Measurements from ENCODE around the gene WTAP.
"Not testable (repeated sequence)": the region's sequence is repeated elsewhere in the genome, so short reads cannot be mapped to it uniquely, and the experiment has no call there.

Gene WTAP

DNA sequence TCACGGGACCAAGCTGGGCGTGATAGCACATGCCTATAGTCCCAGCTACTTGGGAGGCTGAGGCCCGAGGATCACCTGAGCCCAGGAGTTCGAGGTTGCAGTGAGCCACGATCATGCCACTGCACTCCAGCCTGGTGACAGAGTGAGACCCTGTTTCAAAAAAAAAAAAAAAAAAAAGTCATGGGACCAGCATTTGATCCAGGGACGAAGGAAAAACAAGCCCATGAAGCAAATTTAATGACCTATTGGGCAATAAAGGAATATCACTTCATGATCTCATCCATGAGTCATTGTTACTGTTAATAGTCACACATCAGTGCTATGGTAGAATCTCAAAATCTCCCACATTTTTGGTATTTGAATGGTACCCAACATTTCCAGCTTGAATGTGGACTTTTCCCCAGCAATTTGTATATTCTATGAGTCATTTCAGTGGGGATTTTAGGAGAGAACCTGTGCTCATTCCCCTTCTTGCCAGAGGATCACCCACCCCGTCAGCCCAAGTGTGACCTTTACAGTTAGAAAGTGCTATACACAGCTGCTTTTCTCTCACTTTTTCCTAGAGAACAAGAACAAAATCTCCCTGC, 25.8 kb upstream of the WTAP start:
- H3K27me3 ChIP-seq (replicated peaks; ENCODE audit: control insufficient read depth, insufficient read depth, low read length): no peaks in the 10 kb centered on the region
- no peak overlapping the region for H3K4me3 ChIP-seq (replicated peaks; ENCODE audit: low read depth, low read length)
- no peak for DNase-seq (ENCODE audit: extremely low read depth, insufficient read length)
- TF ChIP-seq, protein P1, sequence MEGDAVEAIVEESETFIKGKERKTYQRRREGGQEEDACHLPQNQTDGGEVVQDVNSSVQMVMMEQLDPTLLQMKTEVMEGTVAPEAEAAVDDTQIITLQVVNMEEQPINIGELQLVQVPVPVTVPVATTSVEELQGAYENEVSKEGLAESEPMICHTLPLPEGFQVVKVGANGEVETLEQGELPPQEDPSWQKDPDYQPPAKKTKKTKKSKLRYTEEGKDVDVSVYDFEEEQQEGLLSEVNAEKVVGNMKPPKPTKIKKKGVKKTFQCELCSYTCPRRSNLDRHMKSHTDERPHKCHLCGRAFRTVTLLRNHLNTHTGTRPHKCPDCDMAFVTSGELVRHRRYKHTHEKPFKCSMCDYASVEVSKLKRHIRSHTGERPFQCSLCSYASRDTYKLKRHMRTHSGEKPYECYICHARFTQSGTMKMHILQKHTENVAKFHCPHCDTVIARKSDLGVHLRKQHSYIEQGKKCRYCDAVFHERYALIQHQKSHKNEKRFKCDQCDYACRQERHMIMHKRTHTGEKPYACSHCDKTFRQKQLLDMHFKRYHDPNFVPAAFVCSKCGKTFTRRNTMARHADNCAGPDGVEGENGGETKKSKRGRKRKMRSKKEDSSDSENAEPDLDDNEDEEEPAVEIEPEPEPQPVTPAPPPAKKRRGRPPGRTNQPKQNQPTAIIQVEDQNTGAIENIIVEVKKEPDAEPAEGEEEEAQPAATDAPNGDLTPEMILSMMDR (IDR thresholded peaks at IDR 0.05; ENCODE audit: insufficient read depth, low read length, poor library complexity, severe bottlenecking): no peak
- no peaks in the 10 kb centered on the region for H3K36me3 ChIP-seq (ENCODE audit: control insufficient read depth, insufficient read depth, low read length)

GRCh38 chr6:159710603-159711002, 16.7 kb upstream of the WTAP start:
- not testable (repeated sequence) for H3K4me3 ChIP-seq (replicated peaks; ENCODE audit: low read depth, low read length); DNase-seq (ENCODE audit: extremely low read depth, insufficient read length)

GRCh38 chr6:159712389-159712788, 14.9 kb upstream of the WTAP start:
- DNase-seq (ENCODE audit: extremely low read depth, insufficient read length); H3K27me3 ChIP-seq (replicated peaks; ENCODE audit: control insufficient read depth, insufficient read depth, low read length); H3K36me3 ChIP-seq (ENCODE audit: control insufficient read depth, insufficient read depth, low read length); H3K4me3 ChIP-seq (replicated peaks; ENCODE audit: low read depth, low read length): not testable (repeated sequence)

More at GRCh38 chr6:159710603-159711002, 16.7 kb upstream of the WTAP start:
- not testable (repeated sequence) for H3K36me3 ChIP-seq (ENCODE audit: control insufficient read depth, insufficient read depth, low read length); H3K27me3 ChIP-seq (replicated peaks; ENCODE audit: control insufficient read depth, insufficient read depth, low read length)

- Histone ChIP-seq H3K27me3 (replicated peaks; ENCODE audit: control insufficient read depth, insufficient read depth, low read length) (no peaks in the 10 kb centered on the region), H3K4me3 (replicated peaks; ENCODE audit: low read depth, low read length) (no peak overlapping the region), H3K36me3 (ENCODE audit: control insufficient read depth, insufficient read depth, low read length) (no peaks in the 10 kb centered on the region)
- TF ChIP-seq, protein P1 (IDR thresholded peaks at IDR 0.05; ENCODE audit: insufficient read depth, low read length, poor library complexity, severe bottlenecking): no peak
- no peak for DNase-seq (ENCODE audit: extremely low read depth, insufficient read length)
These were observed 13.3 kb upstream of the WTAP start for GRCh38 chr6:159713984-159714383.

GRCh38 chr6:159714404-159714803, 12.9 kb upstream of the WTAP start:
- TF ChIP-seq, protein P1 (IDR thresholded peaks at IDR 0.05; ENCODE audit: insufficient read depth, low read length, poor library complexity, severe bottlenecking): no peak
- Histone ChIP-seq H3K27me3 (replicated peaks; ENCODE audit: control insufficient read depth, insufficient read depth, low read length) (no peaks in the 10 kb centered on the region), H3K4me3 (replicated peaks; ENCODE audit: low read depth, low read length) (no peak overlapping the region), H3K36me3 (ENCODE audit: control insufficient read depth, insufficient read depth, low read length) (no peaks in the 10 kb centered on the region)
- DNase-seq (ENCODE audit: extremely low read depth, insufficient read length): no peak

DNA sequence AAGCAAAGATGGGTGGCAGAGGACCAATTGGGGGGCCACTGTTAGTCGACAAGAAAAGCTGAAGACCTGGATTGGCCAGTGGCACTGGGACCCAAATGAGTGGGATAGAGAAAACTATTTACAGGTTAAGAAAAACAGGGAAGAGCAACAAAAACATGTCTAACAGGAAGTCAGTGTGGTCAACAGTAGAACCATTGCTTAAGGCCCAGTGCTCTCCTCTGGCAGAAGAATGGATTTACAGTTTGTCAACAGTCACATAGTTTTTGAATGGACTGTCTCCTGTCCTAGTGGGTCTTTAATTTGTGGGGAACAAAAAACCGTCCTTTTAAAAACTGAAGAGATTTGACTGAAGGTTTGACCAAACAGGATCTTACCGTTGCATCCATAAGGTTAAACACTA, 12.1 kb upstream of the WTAP start:
- DNase-seq (ENCODE audit: extremely low read depth, insufficient read length): no peak
- Histone ChIP-seq H3K36me3 (ENCODE audit: control insufficient read depth, insufficient read depth, low read length) (no peaks in the 10 kb centered on the region), H3K27me3 (replicated peaks; ENCODE audit: control insufficient read depth, insufficient read depth, low read length) (no peaks in the 10 kb centered on the region), H3K4me3 (replicated peaks; ENCODE audit: low read depth, low read length) (no peak overlapping the region)
- TF ChIP-seq, protein P1 (IDR thresholded peaks at IDR 0.05; ENCODE audit: insufficient read depth, low read length, poor library complexity, severe bottlenecking): no peak

- TF ChIP-seq, protein P1 (IDR thresholded peaks at IDR 0.05; ENCODE audit: insufficient read depth, low read length, poor library complexity, severe bottlenecking): no peak
These were observed 11.7 kb upstream of the WTAP start for GRCh38 chr6:159715605-159716004.

More at GRCh38 chr6:159715605-159716004, 11.7 kb upstream of the WTAP start:
- Histone ChIP-seq H3K36me3 (ENCODE audit: control insufficient read depth, insufficient read depth, low read length) (no peaks in the 10 kb centered on the region), H3K4me3 (replicated peaks; ENCODE audit: low read depth, low read length) (no peak overlapping the region), H3K27me3 (replicated peaks; ENCODE audit: control insufficient read depth, insufficient read depth, low read length) (no peaks in the 10 kb centered on the region)
- DNase-seq (ENCODE audit: extremely low read depth, insufficient read length): no peak
